ENCODE results near the gene SPINK4.
A peak's percentile ranks its signal among the peaks of the same experiment; 100 is the strongest.

Gene SPINK4

GRCh38 chr9:33229359-33230114 is 10.4 kb upstream of the SPINK4 start:
- no peak for TF ChIP-seq CTCF (IDR thresholded peaks at IDR 0.05; ENCODE audit: low read depth, low read length, missing control alignments)
- no peak for DNase-seq (ENCODE audit: extremely low read depth, low read depth)
- no peak overlapping the region for H3K4me3 ChIP-seq (replicated peaks; ENCODE audit: low read depth, low read length)

GRCh38 chr9:33230756-33231622 is 9.0 kb upstream of the SPINK4 start:
- no peak for TF ChIP-seq CTCF (IDR thresholded peaks at IDR 0.05; ENCODE audit: low read depth, low read length, missing control alignments)
- DNase-seq (ENCODE audit: extremely low read depth, low read depth): no peak
- no peak overlapping the region for H3K4me3 ChIP-seq (replicated peaks; ENCODE audit: low read depth, low read length)

GRCh38 chr9:33231623-33231942 is 8.4 kb upstream of the SPINK4 start:
- H3K4me3 ChIP-seq (replicated peaks; ENCODE audit: low read depth, low read length): no peak overlapping the region
- no peak for TF ChIP-seq CTCF (IDR thresholded peaks at IDR 0.05; ENCODE audit: low read depth, low read length, missing control alignments)
- DNase-seq (ENCODE audit: extremely low read depth, low read depth): no peak

GRCh38 chr9:33232815-33233214 is 7.2 kb upstream of the SPINK4 start:
- no peak for DNase-seq (ENCODE audit: extremely low read depth, low read depth)
- TF ChIP-seq CTCF (IDR thresholded peaks at IDR 0.05; ENCODE audit: low read depth, low read length, missing control alignments): no peak
- no peak overlapping the region for H3K4me3 ChIP-seq (replicated peaks; ENCODE audit: low read depth, low read length)

- DNase-seq (ENCODE audit: extremely low read depth, low read depth): peak; percentile 73
- TF ChIP-seq CTCF (IDR thresholded peaks at IDR 0.05; ENCODE audit: low read depth, low read length, missing control alignments): no peak
- no peak overlapping the region for H3K4me3 ChIP-seq (replicated peaks; ENCODE audit: low read depth, low read length)
These were observed 6.2 kb upstream of the SPINK4 start for GRCh38 chr9:33233626-33234342.

- H3K4me3 ChIP-seq (replicated peaks; ENCODE audit: low read depth, low read length): no peak overlapping the region
- no peak for DNase-seq (ENCODE audit: extremely low read depth, low read depth)
- TF ChIP-seq CTCF (IDR thresholded peaks at IDR 0.05; ENCODE audit: low read depth, low read length, missing control alignments): no peak
These were observed 5.2 kb upstream of the SPINK4 start for GRCh38 chr9:33234511-33235467.
